CD4-positive, alpha-beta T cell (primary cell): ENCODE results near the gene FARP1. TPM values are rescaled to one million over a fixed set of nuclear protein-coding genes. Genes with fewer than 3 reads are reported as not detected.

Experiments used
- ATAC-seq: fragments of 200-7000 bp; cut with Tn5 transposase; one replicate; pipeline ENCODE4 v1.10.0; 2022; ENCODE audit warnings: mild to moderate bottlenecking; ENCODE audit not compliant: poor library complexity
- CTCF ChIA-PET: fragments of 350-600 bp; sonication (Branson Sonifier 250); formaldehyde crosslinking; loops from one replicate; lab custom pipeline; 2021; ENCODE audit warnings: antibody characterized with exemption, inconsistent platforms; lab: Charles Lee
- POLR2A ChIA-PET: fragments of 350-600 bp; sonication (Branson Sonifier 250); formaldehyde crosslinking; loops from one replicate; lab custom pipeline; 2021; ENCODE audit warnings: antibody characterized with exemption, inconsistent platforms; lab: Charles Lee
- DNase-seq, 14 experiments: peaks; one replicate each; pipeline ENCODE4 v3.0.0-alpha.2; 2013 to 2020; ENCODE audit warnings: mixed read lengths in 2 of 14
- H3K27ac ChIP-seq, 2 donors: one replicate each; pipeline versions ENCODE4 v1.5.1 to v1.7.0; 2013; ENCODE audit warnings: low read length in 2 of 2, low read depth in 1 of 2, mild to moderate bottlenecking in 1 of 2
- H3K27me3 ChIP-seq, 2 experiments: 1 replicate in 1 of 2; 2 replicates in 1 of 2; pipeline versions ENCODE4 v1.6.1 to v1.7.0; 2013; ENCODE audit warnings: low read length in 2 of 2, control low read depth in 1 of 2, mild to moderate bottlenecking in 1 of 2, moderate library complexity in 1 of 2; ENCODE audit not compliant: insufficient read depth in 2 of 2, control insufficient read depth in 1 of 2
- H3K36me3 ChIP-seq: one replicate; pipeline ENCODE4 v1.6.1; 2013; ENCODE audit warnings: low read length, control low read depth; ENCODE audit not compliant: insufficient read depth
- H3K4me1 ChIP-seq: one replicate; pipeline ENCODE4 v1.6.1; 2013; ENCODE audit warnings: low read length, control low read depth; ENCODE audit not compliant: insufficient read depth
- H3K4me3 ChIP-seq: one replicate; pipeline ENCODE4 v1.5.1; 2013; ENCODE audit warnings: mild to moderate bottlenecking, low read length, moderate library complexity
- H3K9me3 ChIP-seq, 2 experiments: 1 replicate in 1 of 2; 2 replicates in 1 of 2; pipeline versions ENCODE4 v1.6.1 to v1.7.0; 2013; ENCODE audit warnings: low read length in 2 of 2, mild to moderate bottlenecking in 2 of 2, control low read depth in 1 of 2, moderate library complexity in 1 of 2; ENCODE audit not compliant: control insufficient read depth in 1 of 2, insufficient read depth in 1 of 2
- H3K27ac Mint-ChIP-seq: one replicate; pipeline ENCODE4 v1.8.0; 2020; ENCODE audit warnings: mixed read lengths
- H3K27me3 Mint-ChIP-seq: one replicate; pipeline ENCODE4 v1.8.0; 2021; ENCODE audit warnings: mixed read lengths
- H3K36me3 Mint-ChIP-seq: one replicate; pipeline ENCODE4 v1.8.0; 2021; ENCODE audit warnings: low read depth, mixed read lengths
- H3K4me1 Mint-ChIP-seq: one replicate; pipeline ENCODE4 v1.8.0; 2021; ENCODE audit warnings: low read depth, mixed read lengths
- H3K4me3 Mint-ChIP-seq: one replicate; pipeline ENCODE4 v1.8.0; 2020; ENCODE audit warnings: mild to moderate bottlenecking, mixed read lengths
- H3K9me3 Mint-ChIP-seq: one replicate; pipeline ENCODE4 v1.8.0; 2020; ENCODE audit warnings: mixed read lengths
- CTCF ChIP-seq: fragments of 200-600 bp; IDR thresholded peaks from one replicate; pipeline ENCODE4 v1.8.0; 2022; ENCODE audit warnings: antibody characterized with exemption, mild to moderate bottlenecking
- intact Hi-C, 2 experiments: fragments of 100-400 bp; cut with DNase I in 1 of 2; cut with micrococcal nuclease in 1 of 2; formaldehyde crosslinking; loops; one replicate each; pipeline versions ENCODE4 v1.15.1 to v1.9.0; 2023 to 2025; cut with DNase I, micrococcal nuclease
- total RNA-seq, 174 experiments: library from RNA in 2 of 174; stranded (reverse) in 2 of 174; gene quantifications; one replicate each; pipeline ENCODE4 v1.2.3 and lab custom pipeline; 2021 to 2026

Gene FARP1
- total RNA-seq, 2 experiments from 2014 or later = 0.30 TPM; not detected in 1

GRCh38 chr13:98449273-98449672 lies 306.4 kb downstream of the FARP1 start:
- Mint-ChIP-seq H3K27me3 (no peaks in the 10 kb centered on the region), H3K36me3 (peaks cover 61% of the 10 kb centered on the region), H3K4me3 (no peak overlapping the region), H3K4me1 (peaks cover 44% of the 10 kb centered on the region), H3K27ac (peak overlapping the region; percentile 77), H3K9me3 (no peaks in the 10 kb centered on the region)
- intact Hi-C loops = loop anchor here in 1 of 2 experiments (10.0 kb wide), 1 partner anchor 396 kb away; no protein-coding TSS in a partner anchor
- Histone ChIP-seq H3K36me3 (peaks cover 44% of the 10 kb centered on the region), H3K4me3 (no peak overlapping the region), H3K4me1 (peaks cover 26% of the 10 kb centered on the region), H3K9me3 (no peaks in the 10 kb centered on the region), H3K27me3 (no peaks in the 10 kb centered on the region), H3K27ac (no peak overlapping the region)
- CTCF ChIA-PET = interaction anchor here (1.4 kb wide), 1 partner anchor 204 kb away, joined by 6 read pairs; no protein-coding TSS in a partner anchor
- POLR2A ChIA-PET = no interaction called here
- no peak for ATAC-seq
- DNase-seq = no peak
- TF ChIP-seq CTCF = no peak

DNA sequence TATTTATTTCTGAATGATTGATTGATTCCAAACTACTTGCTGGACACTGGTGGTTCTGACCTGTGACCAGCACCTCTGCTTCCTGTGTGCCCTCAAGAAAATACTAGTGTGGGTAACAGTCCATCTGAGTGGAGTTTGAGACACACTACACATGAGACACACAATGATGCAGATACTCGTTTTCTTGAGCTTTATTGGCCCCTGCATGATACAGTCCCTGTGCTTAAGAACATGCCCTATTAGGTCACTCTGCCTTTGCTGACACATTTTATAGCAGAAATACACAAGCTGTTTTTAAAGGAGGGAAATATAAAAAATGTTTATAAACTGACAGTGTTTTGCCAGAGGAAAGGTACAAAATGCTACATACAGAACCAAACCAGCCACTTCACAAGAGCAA lies 307.1 kb downstream of the FARP1 start:
- peaks cover 69% of the 10 kb centered on the region for H3K36me3 Mint-ChIP-seq
- H3K27ac Mint-ChIP-seq = peak overlapping the region; percentile 77
- TF ChIP-seq CTCF = no peak

GRCh38 chr13:98450539-98451111 lies 307.7 kb downstream of the FARP1 start:
- H3K4me3 ChIP-seq = no peak overlapping the region
- Mint-ChIP-seq H3K9me3 (no peaks in the 10 kb centered on the region), H3K27me3 (no peaks in the 10 kb centered on the region), H3K27ac (peak overlapping the region; percentile 77), H3K4me1 (peaks cover 35% of the 10 kb centered on the region), H3K4me3 (no peak overlapping the region), H3K36me3 (peaks cover 75% of the 10 kb centered on the region)
- peaks cover 57% of the 10 kb centered on the region for H3K36me3 ChIP-seq
- ChIA-PET CTCF (interaction anchor here (0.8 to 1.8 kb wide), 4 partner anchors 17 to 389 kb away, joined by 3 to 6 read pairs (median 4); no protein-coding TSS in a partner anchor), POLR2A (interaction anchor here (0.6 to 1.2 kb wide), 3 partner anchors 122 to 203 kb away, joined by 3 read pairs; no protein-coding TSS in a partner anchor)
- H3K27ac ChIP-seq = peak overlapping the region; percentile 1 to 47
- no peaks in the 10 kb centered on the region for H3K27me3 ChIP-seq
- DNase-seq (peak in 4 of 14 experiments; percentile 16 to 53 (median 20)), ATAC-seq (peak; percentile 78)
- H3K4me1 ChIP-seq = peaks cover 15% of the 10 kb centered on the region
- H3K9me3 ChIP-seq = no peaks in the 10 kb centered on the region
- no peak for TF ChIP-seq CTCF
- intact Hi-C loops = no loop called here

More for the DNA sequence above, 307.1 kb downstream of the FARP1 start:
- no peaks in the 10 kb centered on the region for H3K27me3 ChIP-seq
- H3K27me3 Mint-ChIP-seq = no peaks in the 10 kb centered on the region
- peaks cover 41% of the 10 kb centered on the region for H3K4me1 Mint-ChIP-seq
- H3K4me1 ChIP-seq = peaks cover 21% of the 10 kb centered on the region
- H3K4me3 Mint-ChIP-seq = no peak overlapping the region
- peak overlapping the region; percentile 1 to 47 for H3K27ac ChIP-seq
- H3K36me3 ChIP-seq = peaks cover 51% of the 10 kb centered on the region
- H3K9me3 Mint-ChIP-seq = no peaks in the 10 kb centered on the region
- no peak overlapping the region for H3K4me3 ChIP-seq
- ChIA-PET POLR2A (interaction anchor here (0.6 to 1.1 kb wide), 2 partner anchors 122 to 157 kb away, joined by 3 read pairs; no protein-coding TSS in a partner anchor), CTCF (interaction anchor here (1.2 to 1.8 kb wide), 3 partner anchors 17 to 203 kb away, joined by 3 to 6 read pairs (median 4); no protein-coding TSS in a partner anchor)
- H3K9me3 ChIP-seq = no peaks in the 10 kb centered on the region
- DNase-seq (no peak), ATAC-seq (no peak)
- intact Hi-C loops = no loop called here
